Measurements from ENCODE around the gene ABLIM1. TPM values are rescaled to one million over a fixed set of nuclear protein-coding genes. Genes with fewer than 3 reads are reported as not detected.

The ABLIM1 gene
- total RNA-seq, 1 experiment from 2014 or later: 274 TPM

DNA sequence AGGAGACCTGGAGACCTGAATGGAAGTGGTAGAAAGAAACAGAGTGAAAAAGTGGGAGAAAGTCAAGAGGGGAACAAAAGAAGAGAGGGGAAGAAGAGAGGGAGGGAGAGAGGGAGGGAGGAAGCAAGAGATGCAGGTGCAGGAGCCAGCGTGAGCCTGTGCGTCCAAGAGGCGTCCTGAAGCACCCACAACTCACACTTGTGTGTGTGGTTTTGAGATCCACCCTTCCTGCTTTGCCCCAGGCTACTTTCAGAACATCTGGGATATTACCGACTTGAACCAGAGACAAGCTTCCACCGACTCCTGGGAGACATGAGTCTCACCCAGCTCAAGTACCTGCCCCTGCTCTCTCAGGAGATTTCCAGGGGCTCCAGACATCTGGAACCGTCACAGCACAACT lies 263.5 kb downstream of the ABLIM1 start:
- Histone ChIP-seq H3K4me1 (ENCODE audit: control insufficient read depth, insufficient read depth, low read length) (peaks cover 95% of the 10 kb centered on the region), H3K9me3 (ENCODE audit: control insufficient read depth, insufficient read depth, low read depth, low read length) (no peaks in the 10 kb centered on the region), H3K27ac (ENCODE audit: low read length) (peak overlapping the region; percentile 58), H3K36me3 (ENCODE audit: control insufficient read depth, insufficient read depth, low read length) (no peaks in the 10 kb centered on the region), H3K27me3 (ENCODE audit: control insufficient read depth, insufficient read depth, low read length) (no peaks in the 10 kb centered on the region), H3K4me3 (ENCODE audit: low read depth in 2 of 2, low read length in 2 of 2) (no peak overlapping the region)
- ATAC-seq (no peak), DNase-seq (ENCODE audit: low read depth, low spot score) (no peak)
- intact Hi-C loops (cut with micrococcal nuclease; ENCODE audit: unreplicated experiment): no loop called here
- ChIA-PET POLR2A (no interaction called here), CTCF (no interaction called here)
- in situ Hi-C loops (cut with HindIII; ENCODE audit: low pct_unique_long_range_greater_than_20kb, low sequenced_read_pairs): no loop called here
- no TSS peak for BruUV-seq (replicated peaks)
- TF ChIP-seq POLR2AphosphoS5 (IDR thresholded peaks at IDR 0.05; ENCODE audit: low read depth, low read length) (no peak), REST (IDR thresholded peaks at IDR 0.05; ENCODE audit: insufficient read depth in 1 of 2, low read depth in 2 of 2, low read length in 1 of 2) (no peak), TCF7L2 (IDR thresholded peaks at IDR 0.05; ENCODE audit: low read depth, low read length) (no peak)

GRCh38 chr10:114393886-114394285 lies 264.2 kb downstream of the ABLIM1 start:
- ChIA-PET CTCF (no interaction called here), POLR2A (no interaction called here)

More at GRCh38 chr10:114393886-114394285, 264.2 kb downstream of the ABLIM1 start:
- no TSS peak for BruUV-seq (replicated peaks)
- H3K4me1 ChIP-seq (ENCODE audit: control insufficient read depth, insufficient read depth, low read length): peaks cover 95% of the 10 kb centered on the region
- no peaks in the 10 kb centered on the region for H3K9me3 ChIP-seq (ENCODE audit: control insufficient read depth, insufficient read depth, low read depth, low read length)
- intact Hi-C loops (cut with micrococcal nuclease; ENCODE audit: unreplicated experiment) (no loop called here), in situ Hi-C loops (cut with HindIII; ENCODE audit: low pct_unique_long_range_greater_than_20kb, low sequenced_read_pairs) (no loop called here)
- ATAC-seq: no peak
- no peaks in the 10 kb centered on the region for H3K36me3 ChIP-seq (ENCODE audit: control insufficient read depth, insufficient read depth, low read length)
- DNase-seq (ENCODE audit: low read depth, low spot score): no peak
- H3K4me3 ChIP-seq (ENCODE audit: low read depth in 2 of 2, low read length in 2 of 2): no peak overlapping the region
- no peaks in the 10 kb centered on the region for H3K27me3 ChIP-seq (ENCODE audit: control insufficient read depth, insufficient read depth, low read length)
- TF ChIP-seq TCF7L2 (IDR thresholded peaks at IDR 0.05; ENCODE audit: low read depth, low read length): no peak
- TF ChIP-seq REST (IDR thresholded peaks at IDR 0.05; ENCODE audit: insufficient read depth in 1 of 2, low read depth in 2 of 2, low read length in 1 of 2): no peak
- TF ChIP-seq POLR2AphosphoS5 (IDR thresholded peaks at IDR 0.05; ENCODE audit: low read depth, low read length): no peak
- TF ChIP-seq, protein P1, sequence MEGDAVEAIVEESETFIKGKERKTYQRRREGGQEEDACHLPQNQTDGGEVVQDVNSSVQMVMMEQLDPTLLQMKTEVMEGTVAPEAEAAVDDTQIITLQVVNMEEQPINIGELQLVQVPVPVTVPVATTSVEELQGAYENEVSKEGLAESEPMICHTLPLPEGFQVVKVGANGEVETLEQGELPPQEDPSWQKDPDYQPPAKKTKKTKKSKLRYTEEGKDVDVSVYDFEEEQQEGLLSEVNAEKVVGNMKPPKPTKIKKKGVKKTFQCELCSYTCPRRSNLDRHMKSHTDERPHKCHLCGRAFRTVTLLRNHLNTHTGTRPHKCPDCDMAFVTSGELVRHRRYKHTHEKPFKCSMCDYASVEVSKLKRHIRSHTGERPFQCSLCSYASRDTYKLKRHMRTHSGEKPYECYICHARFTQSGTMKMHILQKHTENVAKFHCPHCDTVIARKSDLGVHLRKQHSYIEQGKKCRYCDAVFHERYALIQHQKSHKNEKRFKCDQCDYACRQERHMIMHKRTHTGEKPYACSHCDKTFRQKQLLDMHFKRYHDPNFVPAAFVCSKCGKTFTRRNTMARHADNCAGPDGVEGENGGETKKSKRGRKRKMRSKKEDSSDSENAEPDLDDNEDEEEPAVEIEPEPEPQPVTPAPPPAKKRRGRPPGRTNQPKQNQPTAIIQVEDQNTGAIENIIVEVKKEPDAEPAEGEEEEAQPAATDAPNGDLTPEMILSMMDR (IDR thresholded peaks at IDR 0.05): no peak
- no peak for TF ChIP-seq SIN3A (IDR thresholded peaks at IDR 0.05; ENCODE audit: borderline replicate concordance, insufficient read depth, low read depth, low read length)
- peak overlapping the region; percentile 58 for H3K27ac ChIP-seq (ENCODE audit: low read length)

Data from Panc1 (cell line).